ENCODE results near the gene TGFBR3.
A peak's percentile ranks its signal among the peaks of the same experiment; 100 is the strongest.
"Not testable (repeated sequence)": the region's sequence is repeated elsewhere in the genome, so short reads cannot be mapped to it uniquely, and the experiment has no call there.

Gene TGFBR3

GRCh38 chr1:91676030-91676429 is 209.9 kb downstream of the TGFBR3 start:
- no peak for ATAC-seq

GRCh38 chr1:91674107-91674506 is 211.8 kb downstream of the TGFBR3 start:
- peak in 1 of 2 donors; percentile 27 for ATAC-seq

- ATAC-seq: no peak
Observed at GRCh38 chr1:91673613-91674012, 212.3 kb downstream of the TGFBR3 start.

- ATAC-seq: peak in 1 of 2 donors; percentile 24
Observed at GRCh38 chr1:91672601-91673161, 213.3 kb downstream of the TGFBR3 start.

GRCh38 chr1:91670781-91671180 is 215.2 kb downstream of the TGFBR3 start:
- no peak for ATAC-seq

- ATAC-seq: no peak
Observed at GRCh38 chr1:91669584-91670350, 216.2 kb downstream of the TGFBR3 start.

- ATAC-seq: not testable (repeated sequence)
Observed at GRCh38 chr1:91666651-91667050, 219.3 kb downstream of the TGFBR3 start.

- ATAC-seq: no peak
Observed at GRCh38 chr1:91661121-91661520, 224.8 kb downstream of the TGFBR3 start.

GRCh38 chr1:91660708-91661107 is 225.2 kb downstream of the TGFBR3 start:
- ATAC-seq: no peak

- ATAC-seq: no peak
Observed at GRCh38 chr1:91655912-91656449, 230.0 kb downstream of the TGFBR3 start.

GRCh38 chr1:91653183-91653582 is 232.8 kb downstream of the TGFBR3 start:
- ATAC-seq: no peak

GRCh38 chr1:91651661-91652071 is 234.3 kb downstream of the TGFBR3 start:
- ATAC-seq: no peak

- ATAC-seq: no peak
Observed at GRCh38 chr1:91651243-91651642, 234.7 kb downstream of the TGFBR3 start.

GRCh38 chr1:91650764-91651163 is 235.2 kb downstream of the TGFBR3 start:
- ATAC-seq: no peak

- no peak for ATAC-seq
Observed at GRCh38 chr1:91647061-91647460, 238.9 kb downstream of the TGFBR3 start.

GRCh38 chr1:91645031-91645430 is 240.9 kb downstream of the TGFBR3 start:
- no peak for ATAC-seq

GRCh38 chr1:91643431-91643830 is 242.5 kb downstream of the TGFBR3 start:
- ATAC-seq: no peak

GRCh38 chr1:91640877-91641526 is 244.9 kb downstream of the TGFBR3 start:
- no peak for ATAC-seq

GRCh38 chr1:91637539-91637994 is 248.4 kb downstream of the TGFBR3 start:
- no peak for ATAC-seq

GRCh38 chr1:91635763-91636162 is 250.2 kb downstream of the TGFBR3 start:
- no peak for ATAC-seq

GRCh38 chr1:91633438-91633837 is 252.5 kb downstream of the TGFBR3 start:
- no peak for ATAC-seq

GRCh38 chr1:91631718-91632330 is 254.1 kb downstream of the TGFBR3 start:
- no peak for ATAC-seq

- no peak for ATAC-seq
Observed at GRCh38 chr1:91630803-91631202, 255.1 kb downstream of the TGFBR3 start.
